ENCODE measurements around the gene GTF3C5. TPM values are rescaled to one million over a fixed set of nuclear protein-coding genes. Genes with fewer than 3 reads are reported as not detected.
"Not testable (repeated sequence)": the region's sequence is repeated elsewhere in the genome, so short reads cannot be mapped to it uniquely, and the experiment has no call there.

GTF3C5 gene
- polyA plus RNA-seq, 1 experiment: 36.4 TPM

DNA sequence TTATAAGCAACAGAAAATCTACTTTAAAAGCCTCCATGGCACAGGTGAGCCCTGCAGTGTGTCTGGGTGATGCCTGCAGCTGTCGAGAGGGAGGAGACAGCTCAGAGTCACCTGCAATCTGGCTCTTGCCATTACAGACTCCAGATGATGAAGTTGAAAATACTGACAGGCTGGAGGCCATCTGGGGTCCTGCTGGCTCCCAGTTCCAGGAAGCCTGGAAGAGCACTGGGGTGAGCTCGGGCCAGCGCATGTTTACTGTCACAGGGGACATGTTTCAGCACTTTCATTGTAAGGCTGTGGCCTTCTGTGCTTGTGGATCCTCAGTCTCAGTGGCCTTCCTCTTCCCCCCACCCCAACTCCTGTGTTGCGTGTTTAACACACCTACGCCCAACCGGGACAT is 59.4 kb downstream of the GTF3C5 start:
- no peak for DNase-seq (ENCODE audit: low read depth, low spot score)
- no peak overlapping the region for H3K4me3 ChIP-seq (ENCODE audit: low read depth, low read length)
- no peaks in the 10 kb centered on the region for H3K9me3 ChIP-seq (ENCODE audit: control insufficient read depth, insufficient read depth, low read length)
- no peak overlapping the region for H3K27ac ChIP-seq (ENCODE audit: low read depth, low read length)
- peaks cover 2% of the 10 kb centered on the region for H3K27me3 ChIP-seq (ENCODE audit: control insufficient read depth, insufficient read depth, low read length)
- TF ChIP-seq, protein P1, sequence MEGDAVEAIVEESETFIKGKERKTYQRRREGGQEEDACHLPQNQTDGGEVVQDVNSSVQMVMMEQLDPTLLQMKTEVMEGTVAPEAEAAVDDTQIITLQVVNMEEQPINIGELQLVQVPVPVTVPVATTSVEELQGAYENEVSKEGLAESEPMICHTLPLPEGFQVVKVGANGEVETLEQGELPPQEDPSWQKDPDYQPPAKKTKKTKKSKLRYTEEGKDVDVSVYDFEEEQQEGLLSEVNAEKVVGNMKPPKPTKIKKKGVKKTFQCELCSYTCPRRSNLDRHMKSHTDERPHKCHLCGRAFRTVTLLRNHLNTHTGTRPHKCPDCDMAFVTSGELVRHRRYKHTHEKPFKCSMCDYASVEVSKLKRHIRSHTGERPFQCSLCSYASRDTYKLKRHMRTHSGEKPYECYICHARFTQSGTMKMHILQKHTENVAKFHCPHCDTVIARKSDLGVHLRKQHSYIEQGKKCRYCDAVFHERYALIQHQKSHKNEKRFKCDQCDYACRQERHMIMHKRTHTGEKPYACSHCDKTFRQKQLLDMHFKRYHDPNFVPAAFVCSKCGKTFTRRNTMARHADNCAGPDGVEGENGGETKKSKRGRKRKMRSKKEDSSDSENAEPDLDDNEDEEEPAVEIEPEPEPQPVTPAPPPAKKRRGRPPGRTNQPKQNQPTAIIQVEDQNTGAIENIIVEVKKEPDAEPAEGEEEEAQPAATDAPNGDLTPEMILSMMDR (IDR thresholded peaks at IDR 0.05; ENCODE audit: low read depth, low read length): no peak
- CTCF ChIA-PET: interaction anchor here (0.7 to 2.1 kb wide), 3 partner anchors 54 to 864 kb away, joined by 3 to 10 read pairs (median 7); no protein-coding TSS in a partner anchor
- POLR2A ChIA-PET: no interaction called here

GRCh38 chr9:133090752-133091385 is 60.1 kb downstream of the GTF3C5 start:
- Histone ChIP-seq H3K9me3 (ENCODE audit: control insufficient read depth, insufficient read depth, low read length) (peaks cover 4% of the 10 kb centered on the region; the same call in 1 of the 2 replicates), H3K4me3 (ENCODE audit: low read depth, low read length) (no peak overlapping the region), H3K27ac (ENCODE audit: low read depth, low read length) (no peak overlapping the region), H3K27me3 (ENCODE audit: control insufficient read depth, insufficient read depth, low read length) (peaks cover 2% of the 10 kb centered on the region)
- TF ChIP-seq, protein P1 (IDR thresholded peaks at IDR 0.05; ENCODE audit: low read depth, low read length): no peak
- CTCF ChIA-PET: interaction anchor here (1.3 to 2.1 kb wide), 2 partner anchors 15 to 54 kb away, joined by 3 to 10 read pairs; no protein-coding TSS in a partner anchor
- POLR2A ChIA-PET: interaction anchor here (0.7 kb wide), 1 partner anchor 32 kb away, joined by 4 read pairs; no protein-coding TSS in a partner anchor
- no peak for DNase-seq (ENCODE audit: low read depth, low spot score)

DNA sequence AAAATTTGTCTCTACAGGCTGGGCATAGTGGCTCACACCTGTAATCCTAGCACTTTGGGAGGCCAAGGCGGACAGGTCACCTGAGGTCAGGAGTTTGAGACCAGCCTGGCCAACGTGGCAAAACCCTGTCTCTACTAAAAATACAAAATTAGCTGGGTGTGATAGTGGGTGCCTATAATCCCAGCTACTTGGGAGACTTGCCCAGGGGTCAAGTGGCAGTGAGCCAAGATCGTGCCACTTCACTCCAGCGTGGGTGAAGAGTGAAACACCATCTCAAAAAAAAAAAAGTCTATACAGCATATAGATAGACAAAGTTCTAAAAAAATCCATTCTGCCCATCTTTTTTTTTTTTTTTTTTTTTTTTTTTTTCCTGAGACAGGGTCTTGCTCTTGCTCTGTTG is 63.6 kb downstream of the GTF3C5 start:
- H3K9me3 ChIP-seq (ENCODE audit: control insufficient read depth, insufficient read depth, low read length): peaks cover 14% of the 10 kb centered on the region
- H3K4me3 ChIP-seq (ENCODE audit: low read depth, low read length); H3K27me3 ChIP-seq (ENCODE audit: control insufficient read depth, insufficient read depth, low read length); H3K27ac ChIP-seq (ENCODE audit: low read depth, low read length); POLR2A ChIA-PET; DNase-seq (ENCODE audit: low read depth, low spot score): not testable (repeated sequence)
- CTCF ChIA-PET: interaction anchor here (1.0 to 1.3 kb wide), 3 partner anchors 9 to 53 kb away, joined by 3 to 6 read pairs (median 5); no protein-coding TSS in a partner anchor

DNA sequence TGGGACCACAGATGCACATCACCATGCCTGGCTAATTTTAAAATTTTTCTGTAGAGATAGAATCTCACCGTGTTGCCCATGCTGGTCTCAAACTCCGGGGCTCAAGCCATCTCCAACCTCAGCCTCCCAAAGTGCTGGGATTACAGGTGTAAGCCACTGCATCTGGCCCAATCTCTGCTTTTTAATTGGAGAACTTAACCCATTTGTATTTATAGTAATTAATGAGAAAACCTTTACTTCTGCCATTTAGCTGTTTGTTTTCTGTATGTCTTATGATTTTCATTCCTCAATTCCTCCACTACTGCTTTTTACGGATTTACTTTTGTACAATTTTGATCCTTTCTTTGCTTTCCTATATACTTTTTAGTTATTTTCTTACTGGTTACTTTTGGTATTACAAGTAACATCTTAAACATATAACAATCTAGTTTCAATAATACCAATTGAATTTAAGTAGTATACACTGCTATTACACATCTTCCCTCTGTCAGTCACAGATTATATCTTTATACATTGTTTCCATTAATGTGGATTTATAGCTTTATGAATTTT is 64.1 kb downstream of the GTF3C5 start:
- CTCF ChIA-PET: interaction anchor here (1.0 to 1.6 kb wide), 2 partner anchors 8 to 49 kb away, joined by 6 to 8 read pairs; no protein-coding TSS in a partner anchor
- TF ChIP-seq, protein P1 (IDR thresholded peaks at IDR 0.05; ENCODE audit: low read depth, low read length): no peak
- peaks cover 14% of the 10 kb centered on the region for H3K9me3 ChIP-seq (ENCODE audit: control insufficient read depth, insufficient read depth, low read length)
- no peaks in the 10 kb centered on the region for H3K27me3 ChIP-seq (ENCODE audit: control insufficient read depth, insufficient read depth, low read length)
- H3K27ac ChIP-seq (ENCODE audit: low read depth, low read length): no peak overlapping the region
- no peak for DNase-seq (ENCODE audit: low read depth, low spot score)
- H3K4me3 ChIP-seq (ENCODE audit: low read depth, low read length): no peak overlapping the region
- POLR2A ChIA-PET: no interaction called here

DNA sequence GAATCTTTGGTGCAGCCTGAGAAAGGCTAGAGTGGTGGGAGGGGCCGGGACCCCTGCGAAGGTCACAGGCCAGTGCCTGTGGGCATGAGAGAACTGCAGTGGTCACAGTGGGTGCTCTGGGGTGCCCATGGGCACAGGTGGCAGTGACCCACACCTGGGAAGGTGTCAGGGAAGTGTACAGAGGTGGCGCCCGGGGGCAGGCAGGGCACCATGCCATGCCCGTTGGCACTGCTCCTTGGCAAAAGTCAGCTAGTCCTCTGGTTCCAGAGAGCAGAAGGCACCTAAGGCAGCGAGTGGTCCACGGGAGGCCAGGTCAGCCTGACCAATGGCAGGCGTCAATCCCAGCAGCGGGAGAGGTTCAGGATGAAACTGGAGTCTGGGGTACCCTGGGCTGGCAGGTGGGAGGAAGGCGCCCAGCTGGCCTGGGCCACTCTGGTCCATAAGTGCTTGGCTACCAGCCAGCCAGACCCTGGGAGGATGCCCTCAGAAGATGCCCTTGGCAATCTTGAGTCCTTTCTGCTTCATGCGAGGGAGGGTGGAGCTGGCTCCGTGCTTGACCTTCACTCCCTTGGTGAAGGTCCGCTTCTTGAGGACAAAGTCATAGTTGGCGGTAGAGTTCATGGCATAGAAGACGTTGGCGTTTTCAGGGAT is 67.4 kb downstream of the GTF3C5 start:
- CTCF ChIA-PET: interaction anchor here (15.9 kb wide), 1 partner anchor 48 kb away, joined by 264 read pairs; no protein-coding TSS in a partner anchor
- Histone ChIP-seq H3K9me3 (ENCODE audit: control insufficient read depth, insufficient read depth, low read length) (peaks cover 14% of the 10 kb centered on the region), H3K27ac (ENCODE audit: low read depth, low read length) (no peak overlapping the region), H3K4me3 (ENCODE audit: low read depth, low read length) (no peak overlapping the region), H3K27me3 (ENCODE audit: control insufficient read depth, insufficient read depth, low read length) (no peaks in the 10 kb centered on the region)
- no peak for DNase-seq (ENCODE audit: low read depth, low spot score)
- POLR2A ChIA-PET: no interaction called here
- TF ChIP-seq, protein P1 (IDR thresholded peaks at IDR 0.05; ENCODE audit: low read depth, low read length): no peak
